ENCODE data around the gene MAD1L1.

Gene MAD1L1

DNA sequence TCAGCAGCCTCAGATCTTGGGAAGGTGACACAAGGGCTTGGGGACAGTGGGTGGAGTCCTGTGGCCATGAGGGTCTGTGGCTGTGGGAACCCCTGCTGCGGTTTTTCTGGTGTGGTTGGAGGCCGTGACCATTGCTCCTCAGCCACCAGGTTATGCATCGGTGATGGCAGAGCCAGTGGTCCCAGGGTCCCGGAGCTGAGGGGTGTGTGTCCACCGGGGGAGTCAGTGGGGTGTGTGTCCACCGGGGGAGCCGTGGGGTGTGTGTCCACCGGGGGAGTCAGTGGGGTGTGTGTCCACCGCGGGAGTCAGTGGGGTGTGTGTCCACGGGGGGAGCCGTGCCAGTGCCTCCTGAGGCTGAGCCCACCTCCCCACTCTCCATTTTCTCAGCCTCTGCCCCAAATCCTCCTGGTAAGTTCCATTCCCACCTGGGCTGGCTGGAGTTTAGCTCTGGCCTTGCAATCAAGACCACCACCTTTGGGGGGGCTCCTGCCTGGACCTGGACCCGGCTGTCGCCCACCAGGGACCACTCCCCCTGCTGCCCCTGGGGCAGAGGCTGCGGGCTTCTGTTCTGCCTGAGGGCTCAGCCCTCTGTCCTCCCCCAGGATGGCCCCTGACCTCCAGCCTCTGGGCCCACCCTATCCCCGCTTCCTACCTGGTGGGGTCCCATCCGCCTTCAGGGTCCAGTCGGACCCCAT lies 419.2 kb downstream of the MAD1L1 start:
- peaks cover 33% of the 10 kb centered on the region for H3K4me1 Mint-ChIP-seq
- no peak for DNase-seq
- no peaks in the 10 kb centered on the region for H3K9me3 Mint-ChIP-seq
- H3K4me3 Mint-ChIP-seq: no peak overlapping the region
- TF ChIP-seq, protein P1, sequence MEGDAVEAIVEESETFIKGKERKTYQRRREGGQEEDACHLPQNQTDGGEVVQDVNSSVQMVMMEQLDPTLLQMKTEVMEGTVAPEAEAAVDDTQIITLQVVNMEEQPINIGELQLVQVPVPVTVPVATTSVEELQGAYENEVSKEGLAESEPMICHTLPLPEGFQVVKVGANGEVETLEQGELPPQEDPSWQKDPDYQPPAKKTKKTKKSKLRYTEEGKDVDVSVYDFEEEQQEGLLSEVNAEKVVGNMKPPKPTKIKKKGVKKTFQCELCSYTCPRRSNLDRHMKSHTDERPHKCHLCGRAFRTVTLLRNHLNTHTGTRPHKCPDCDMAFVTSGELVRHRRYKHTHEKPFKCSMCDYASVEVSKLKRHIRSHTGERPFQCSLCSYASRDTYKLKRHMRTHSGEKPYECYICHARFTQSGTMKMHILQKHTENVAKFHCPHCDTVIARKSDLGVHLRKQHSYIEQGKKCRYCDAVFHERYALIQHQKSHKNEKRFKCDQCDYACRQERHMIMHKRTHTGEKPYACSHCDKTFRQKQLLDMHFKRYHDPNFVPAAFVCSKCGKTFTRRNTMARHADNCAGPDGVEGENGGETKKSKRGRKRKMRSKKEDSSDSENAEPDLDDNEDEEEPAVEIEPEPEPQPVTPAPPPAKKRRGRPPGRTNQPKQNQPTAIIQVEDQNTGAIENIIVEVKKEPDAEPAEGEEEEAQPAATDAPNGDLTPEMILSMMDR (IDR thresholded peaks at IDR 0.05): no peak
- H3K36me3 Mint-ChIP-seq (ENCODE audit: low read depth): no peaks in the 10 kb centered on the region
- H3K27me3 Mint-ChIP-seq (ENCODE audit: low read depth, poor library complexity): no peaks in the 10 kb centered on the region
- H3K27ac Mint-ChIP-seq: no peak overlapping the region

DNA sequence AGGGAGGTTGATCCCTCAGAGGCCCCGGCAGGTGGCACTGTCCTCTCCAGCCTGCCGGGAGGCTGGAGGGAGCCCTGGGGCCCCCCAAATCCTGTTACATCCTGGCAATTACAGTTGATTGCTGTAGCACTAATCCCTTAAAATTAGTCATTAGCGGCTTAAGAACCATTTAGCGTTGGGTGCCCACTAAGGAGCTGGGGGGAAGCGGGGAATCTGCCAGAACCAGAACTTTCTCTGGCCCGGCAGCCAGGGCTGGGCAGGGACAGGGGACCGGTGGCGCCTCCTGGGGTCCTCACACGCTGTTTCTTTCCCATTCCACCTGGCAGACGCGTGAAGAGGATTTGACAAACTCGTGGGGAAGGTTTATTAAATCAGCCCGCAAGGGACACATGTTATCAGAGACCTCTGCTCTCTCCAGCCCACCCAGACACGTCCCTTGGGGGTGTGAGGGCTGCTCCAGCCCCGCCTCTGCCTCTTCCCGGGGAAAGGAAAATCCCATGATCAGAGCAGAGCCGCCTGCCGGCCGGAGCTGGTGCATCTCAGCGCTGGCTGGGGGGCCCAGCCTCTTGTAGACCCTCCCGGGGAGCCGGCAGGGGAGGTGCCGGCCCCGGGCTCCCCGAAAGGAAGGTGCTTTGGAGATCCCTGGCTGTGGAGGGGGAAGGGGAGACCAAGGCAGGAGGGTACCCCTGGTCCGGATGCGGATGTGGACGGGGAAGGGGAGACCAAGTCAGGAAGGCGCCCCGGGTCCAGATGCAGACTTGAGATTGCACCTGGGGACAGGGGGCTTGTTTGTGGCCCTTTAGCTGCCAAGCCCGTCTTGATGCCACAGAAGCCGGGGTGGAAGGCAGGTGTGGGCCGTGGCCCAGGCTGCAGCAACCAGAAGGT lies 420.0 kb downstream of the MAD1L1 start:
- no peak overlapping the region for H3K4me3 Mint-ChIP-seq
- H3K27ac Mint-ChIP-seq: no peak overlapping the region
- TF ChIP-seq, protein P1 (IDR thresholded peaks at IDR 0.05): peak; percentile 38
- peaks cover 25% of the 10 kb centered on the region for H3K4me1 Mint-ChIP-seq
- DNase-seq: peak; percentile 61
- H3K9me3 Mint-ChIP-seq: no peaks in the 10 kb centered on the region
- H3K36me3 Mint-ChIP-seq (ENCODE audit: low read depth): no peaks in the 10 kb centered on the region
- H3K27me3 Mint-ChIP-seq (ENCODE audit: low read depth, poor library complexity): peaks cover 2% of the 10 kb centered on the region

DNA sequence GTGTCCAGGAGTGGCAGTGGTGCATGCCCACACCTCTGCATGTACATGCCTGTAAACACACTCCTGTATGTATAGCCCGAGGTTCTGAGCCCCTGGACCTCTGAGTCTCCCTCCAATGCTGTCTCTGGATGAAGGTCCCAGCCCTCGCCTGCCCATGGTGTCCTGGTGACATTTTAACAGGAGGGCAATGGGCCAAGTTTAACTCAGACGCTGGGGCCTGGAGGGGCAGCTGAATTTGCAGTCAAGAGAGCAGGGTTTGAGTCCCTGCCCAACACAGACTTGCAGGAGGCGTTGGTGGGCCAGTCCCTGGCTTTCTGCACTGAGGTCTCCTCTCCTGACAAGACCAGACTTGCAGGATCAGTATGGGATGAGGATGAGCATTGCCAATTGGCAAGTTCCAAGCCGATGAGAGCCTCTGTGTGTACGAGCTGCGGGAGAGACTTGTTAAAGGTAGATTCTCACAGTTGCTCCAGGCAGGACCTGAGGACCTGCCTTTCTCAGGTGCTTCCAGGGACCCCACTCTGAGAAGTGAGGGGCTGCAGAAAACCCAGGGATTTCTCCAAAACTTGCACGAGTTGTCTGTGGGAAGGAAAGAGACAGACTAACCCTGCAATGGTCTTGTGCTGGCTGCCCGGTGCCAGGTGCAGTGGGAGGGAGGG lies 420.8 kb downstream of the MAD1L1 start:
- Mint-ChIP-seq H3K36me3 (ENCODE audit: low read depth) (no peaks in the 10 kb centered on the region), H3K9me3 (no peaks in the 10 kb centered on the region), H3K4me1 (peaks cover 23% of the 10 kb centered on the region), H3K27ac (no peak overlapping the region), H3K4me3 (no peak overlapping the region), H3K27me3 (ENCODE audit: low read depth, poor library complexity) (peaks cover 3% of the 10 kb centered on the region)
- DNase-seq: no peak
- TF ChIP-seq, protein P1 (IDR thresholded peaks at IDR 0.05): no peak

DNA sequence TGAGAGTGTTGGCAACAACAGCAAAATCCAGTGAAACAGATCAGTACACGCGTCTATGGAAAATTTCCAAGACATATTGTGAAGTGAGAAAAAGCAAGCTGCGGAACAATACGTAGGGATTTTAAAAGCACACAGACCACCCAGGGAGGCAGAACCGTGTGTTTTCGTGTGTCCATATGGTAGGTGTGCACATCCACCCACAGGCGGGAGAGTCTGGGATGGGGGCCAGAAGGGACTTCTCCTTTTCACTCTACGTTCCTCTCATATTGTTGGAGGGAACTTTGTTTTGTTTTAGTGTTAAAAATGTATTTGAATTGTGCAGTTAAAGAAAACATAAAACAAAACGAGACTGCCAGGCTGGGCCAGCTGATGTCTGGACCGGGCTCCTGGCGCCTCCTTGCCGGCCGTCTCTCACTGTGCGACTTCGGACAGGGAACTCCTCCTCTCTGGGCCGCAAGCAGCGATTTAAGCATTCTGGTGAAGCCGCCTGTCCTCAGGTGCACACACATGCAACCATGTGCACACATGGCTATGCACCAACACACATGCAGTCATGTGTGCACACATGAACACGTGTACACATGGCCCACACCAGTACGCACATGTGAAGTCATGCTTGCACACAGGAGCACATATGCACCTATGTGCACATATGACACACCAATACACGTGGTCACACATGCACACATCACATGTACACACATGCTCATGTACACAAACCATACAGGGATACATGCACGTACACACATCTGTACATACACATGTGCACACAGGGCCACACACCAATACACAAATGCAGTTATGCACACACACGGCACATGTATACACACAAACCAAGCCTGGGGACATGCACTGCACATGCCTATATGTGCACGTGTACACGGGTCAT lies 421.5 kb downstream of the MAD1L1 start:
- Mint-ChIP-seq H3K9me3 (no peaks in the 10 kb centered on the region), H3K4me1 (peaks cover 16% of the 10 kb centered on the region), H3K27me3 (ENCODE audit: low read depth, poor library complexity) (peaks cover 6% of the 10 kb centered on the region), H3K36me3 (ENCODE audit: low read depth) (no peaks in the 10 kb centered on the region), H3K27ac (no peak overlapping the region), H3K4me3 (no peak overlapping the region)
- TF ChIP-seq, protein P1 (IDR thresholded peaks at IDR 0.05): no peak
- no peak for DNase-seq

DNA sequence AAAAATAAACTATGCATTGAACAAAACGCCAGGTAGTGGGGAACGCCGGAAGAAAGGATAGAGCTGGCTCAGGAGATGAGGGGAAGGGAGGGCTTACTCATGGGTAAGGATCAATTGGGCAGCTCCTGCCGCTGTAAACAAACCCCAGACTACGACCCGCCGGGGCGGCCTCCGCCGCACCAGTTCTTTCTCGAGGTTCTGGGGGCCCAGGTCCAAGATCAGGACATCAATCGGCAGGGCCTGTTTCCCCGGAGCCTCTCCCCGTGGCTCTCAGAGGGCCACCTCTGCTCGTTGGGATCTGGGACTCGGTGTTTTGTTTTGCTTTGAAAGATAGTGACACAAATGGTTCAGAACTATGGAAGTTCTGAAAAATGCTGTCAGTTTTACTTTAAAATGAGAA lies 422.2 kb downstream of the MAD1L1 start:
- DNase-seq: no peak
- Mint-ChIP-seq H3K36me3 (ENCODE audit: low read depth) (no peaks in the 10 kb centered on the region), H3K27ac (no peak overlapping the region), H3K4me1 (peaks cover 15% of the 10 kb centered on the region), H3K4me3 (no peak overlapping the region), H3K27me3 (ENCODE audit: low read depth, poor library complexity) (peaks cover 6% of the 10 kb centered on the region), H3K9me3 (no peaks in the 10 kb centered on the region)
- TF ChIP-seq, protein P1 (IDR thresholded peaks at IDR 0.05): no peak

Measured in nephron progenitor cell (in vitro differentiated cells).